Coronary artery (tissue), 2 donors: ENCODE data around the gene KCNJ15.

Source experiments
- DNase-seq: peaks from one replicate; pipeline ENCODE4 v3.0.0-alpha.2; 2017; ENCODE audit warnings: low spot score
- H3K27ac ChIP-seq, 2 donors: fragments of 200-600 bp; sonication (generic); one replicate each; pipeline ENCODE4 v1.5.1; 2016 to 2019
- H3K4me3 ChIP-seq: fragments of 200-600 bp; sonication (generic); 2 replicates; pipeline ENCODE4 v1.5.1; 2016; ENCODE audit warnings: mild to moderate bottlenecking, moderate library complexity
- TF ChIP-seq, protein P1 (sequence below): fragments of 200-600 bp; sonication (generic); IDR thresholded peaks from one replicate; pipeline ENCODE4 v1.5.1; 2019; ENCODE audit warnings: antibody characterized with exemption

The KCNJ15 gene

DNA sequence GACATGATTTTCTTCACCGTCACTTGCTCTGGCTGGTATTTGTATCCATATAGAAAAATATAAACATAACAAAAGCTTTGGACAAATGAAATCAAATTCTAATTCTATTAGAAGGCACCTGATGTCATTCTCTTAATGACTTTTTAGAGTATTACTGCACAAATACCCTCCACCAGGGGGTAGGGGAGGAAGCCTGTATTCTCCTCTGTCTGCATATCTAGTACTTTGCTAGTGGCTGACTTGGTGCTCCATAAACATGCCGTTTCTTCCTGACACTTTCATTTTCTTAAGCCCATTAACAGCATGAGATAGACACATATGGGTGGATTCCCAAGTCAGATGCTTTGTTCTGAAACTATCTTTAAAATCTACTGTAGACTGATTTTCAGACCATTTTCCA, 20.6 kb upstream of the KCNJ15 start:
- Histone ChIP-seq H3K4me3 (no peak overlapping the region), H3K27ac (no peak overlapping the region)
- TF ChIP-seq, protein P1, sequence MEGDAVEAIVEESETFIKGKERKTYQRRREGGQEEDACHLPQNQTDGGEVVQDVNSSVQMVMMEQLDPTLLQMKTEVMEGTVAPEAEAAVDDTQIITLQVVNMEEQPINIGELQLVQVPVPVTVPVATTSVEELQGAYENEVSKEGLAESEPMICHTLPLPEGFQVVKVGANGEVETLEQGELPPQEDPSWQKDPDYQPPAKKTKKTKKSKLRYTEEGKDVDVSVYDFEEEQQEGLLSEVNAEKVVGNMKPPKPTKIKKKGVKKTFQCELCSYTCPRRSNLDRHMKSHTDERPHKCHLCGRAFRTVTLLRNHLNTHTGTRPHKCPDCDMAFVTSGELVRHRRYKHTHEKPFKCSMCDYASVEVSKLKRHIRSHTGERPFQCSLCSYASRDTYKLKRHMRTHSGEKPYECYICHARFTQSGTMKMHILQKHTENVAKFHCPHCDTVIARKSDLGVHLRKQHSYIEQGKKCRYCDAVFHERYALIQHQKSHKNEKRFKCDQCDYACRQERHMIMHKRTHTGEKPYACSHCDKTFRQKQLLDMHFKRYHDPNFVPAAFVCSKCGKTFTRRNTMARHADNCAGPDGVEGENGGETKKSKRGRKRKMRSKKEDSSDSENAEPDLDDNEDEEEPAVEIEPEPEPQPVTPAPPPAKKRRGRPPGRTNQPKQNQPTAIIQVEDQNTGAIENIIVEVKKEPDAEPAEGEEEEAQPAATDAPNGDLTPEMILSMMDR, result no peak
- no peak for DNase-seq

DNA sequence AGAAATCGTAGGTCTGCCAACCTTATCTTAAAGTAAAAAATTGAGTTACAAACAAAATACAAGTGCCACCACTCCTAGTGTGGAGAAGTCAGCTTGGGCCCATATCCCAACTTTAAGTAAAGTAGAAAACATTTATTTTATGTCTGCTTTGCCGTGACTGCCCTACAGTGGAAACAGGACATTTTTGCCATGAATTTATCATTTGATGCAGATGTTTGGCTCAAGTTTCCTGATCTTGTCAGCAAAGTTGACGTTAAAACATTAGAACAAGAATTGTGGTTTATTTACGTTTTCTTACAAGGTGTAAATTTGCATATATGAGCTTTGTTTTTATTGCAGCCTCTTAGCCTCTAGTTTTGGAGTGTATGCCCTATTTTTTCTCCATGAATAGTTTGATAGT, 17.1 kb upstream of the KCNJ15 start:
- no peak for DNase-seq
- TF ChIP-seq, protein P1, result no peak
- H3K4me3 ChIP-seq, result no peak overlapping the region
- H3K27ac ChIP-seq, result no peak overlapping the region

DNA sequence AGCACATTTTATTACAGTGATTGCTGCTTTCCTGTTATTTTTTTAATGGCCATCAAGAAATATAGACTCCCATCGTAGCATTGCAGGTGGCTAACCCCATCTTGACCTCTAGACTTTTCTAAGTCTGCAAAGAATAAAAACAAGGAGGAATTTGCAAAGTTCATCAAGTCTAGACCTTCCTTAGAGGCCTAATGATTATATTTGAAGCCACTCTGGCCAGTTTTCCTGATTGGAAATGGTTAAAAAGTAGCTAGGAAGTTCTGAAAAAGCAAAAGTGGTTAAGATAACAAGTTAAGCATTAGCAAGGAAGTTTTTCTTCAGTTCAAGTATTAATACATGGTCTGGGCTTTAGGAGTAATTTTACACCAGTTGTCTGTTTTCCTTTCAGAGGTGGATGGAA, 16.7 kb upstream of the KCNJ15 start:
- Histone ChIP-seq H3K27ac (no peak overlapping the region), H3K4me3 (no peak overlapping the region)
- DNase-seq, result no peak
- TF ChIP-seq, protein P1, result no peak

DNA sequence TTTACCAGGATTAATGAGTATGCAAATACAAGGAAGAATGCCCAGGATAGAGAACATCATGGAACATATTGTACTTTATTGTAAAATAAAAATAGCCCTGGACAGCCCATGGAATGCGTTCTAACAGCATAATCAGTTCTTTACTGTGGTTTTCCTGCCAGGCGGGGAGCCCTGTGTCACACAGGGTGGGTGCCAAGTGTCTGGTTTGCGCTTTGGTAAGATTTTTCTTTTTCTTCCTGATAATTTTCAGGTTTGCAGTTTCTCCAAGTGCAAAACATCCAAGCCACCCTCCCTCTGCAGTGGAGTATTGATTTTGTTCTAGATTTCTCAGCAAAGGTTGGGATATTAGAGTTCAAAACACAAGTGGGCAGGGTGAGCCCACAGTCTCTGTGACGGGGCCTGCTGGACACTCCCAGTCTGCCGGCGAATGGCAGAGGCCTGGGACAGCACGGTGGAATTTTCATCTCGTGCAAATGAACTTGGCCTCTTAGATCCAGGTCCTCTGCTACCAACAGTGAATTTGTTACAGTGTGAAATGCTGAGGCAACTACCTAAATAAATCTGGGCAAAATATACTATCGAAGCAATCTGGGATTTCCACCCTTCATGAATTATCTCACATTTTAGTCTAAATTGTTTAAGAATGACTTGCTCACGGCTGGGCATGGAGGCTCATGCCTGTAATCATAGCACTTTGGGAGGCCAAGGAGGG, 15.6 kb upstream of the KCNJ15 start:
- TF ChIP-seq, protein P1, result no peak
- H3K4me3 ChIP-seq, result peak overlapping the region; percentile 23
- H3K27ac ChIP-seq, result peak overlapping the region; percentile 51 to 82
- no peak for DNase-seq

- no peak for DNase-seq
- H3K27ac ChIP-seq, result peak overlapping the region; percentile 51 to 82
- TF ChIP-seq, protein P1, result no peak
- H3K4me3 ChIP-seq, result no peak overlapping the region
Measured at GRCh38 chr21:38242061-38242460, 14.7 kb upstream of the KCNJ15 start.

DNA sequence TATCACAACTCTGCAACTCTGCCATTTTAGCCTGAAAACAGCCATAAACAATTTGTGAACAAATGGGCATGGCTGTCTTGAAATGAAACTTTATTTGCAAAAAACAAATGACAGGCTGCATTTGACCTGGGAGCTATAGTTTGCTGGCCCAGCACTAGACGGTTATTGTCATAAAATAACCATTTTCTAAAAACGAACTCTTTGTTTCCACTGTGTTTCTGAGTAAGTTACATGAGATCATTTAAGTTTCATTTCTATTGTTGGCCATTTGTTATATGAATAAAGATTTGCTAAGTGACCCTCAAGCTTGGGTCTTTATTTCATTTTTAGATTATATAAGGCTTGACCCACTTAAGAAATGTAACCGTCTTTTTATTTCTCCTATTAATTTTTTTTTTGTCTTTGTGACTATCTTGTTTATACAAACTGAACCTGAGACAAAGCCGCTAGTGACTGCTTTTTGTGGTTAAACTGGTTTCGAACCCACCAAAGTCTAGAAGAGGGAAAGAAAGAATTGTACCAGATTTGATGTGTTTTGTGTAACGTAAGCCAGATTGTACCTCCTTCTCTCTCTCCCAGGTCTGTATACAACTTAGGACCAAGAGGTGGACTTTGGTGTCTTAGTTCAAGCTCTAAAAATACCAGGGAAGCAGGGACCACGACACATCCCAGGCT, 12.9 kb upstream of the KCNJ15 start:
- no peak for DNase-seq
- Histone ChIP-seq H3K4me3 (no peak overlapping the region), H3K27ac (no peak overlapping the region)
- TF ChIP-seq, protein P1, result no peak

DNA sequence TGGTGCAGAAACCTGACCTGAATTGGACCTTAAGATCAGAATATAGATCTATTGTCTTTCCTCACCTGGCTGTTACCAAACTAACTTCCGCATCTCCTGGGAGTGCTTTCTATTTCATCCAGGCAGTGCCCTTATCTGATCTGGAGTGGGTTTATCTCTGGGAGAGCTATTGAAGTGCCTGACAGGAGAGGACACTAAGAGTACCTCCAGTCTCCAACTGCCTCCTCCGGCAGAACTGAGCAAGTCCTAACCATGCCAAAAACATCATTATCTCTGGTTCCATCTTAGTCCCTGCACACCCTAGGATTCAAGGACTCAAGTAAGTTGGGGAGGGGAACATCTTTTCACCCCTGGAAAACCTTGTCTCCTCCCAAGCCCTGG, 12.4 kb upstream of the KCNJ15 start:
- DNase-seq, result no peak
- TF ChIP-seq, protein P1, result no peak
- Histone ChIP-seq H3K27ac (no peak overlapping the region), H3K4me3 (no peak overlapping the region)
